Neural cell (in vitro differentiated cells): Measurements from ENCODE around the gene CD2AP. TPM values are rescaled to one million over a fixed set of nuclear protein-coding genes. Genes with fewer than 3 reads are reported as not detected.

ENCODE experiments used
- H2AFZ ChIP-seq: fragments of 200-600, 300-800 bp; sonication (generic), shearing (Covaris generic); 2 replicates; pipeline ENCODE4 v1.6.0; 2014; ENCODE audit warnings: low read depth, mild to moderate bottlenecking, antibody characterized with exemption, low read length, moderate library complexity
- H3F3A ChIP-seq: fragments of 200-600 bp; shearing (Covaris generic); 2 replicates; pipeline ENCODE4 v1.6.1; 2016; ENCODE audit warnings: mild to moderate bottlenecking, moderate library complexity, mixed read lengths, antibody characterized with exemption, low read length; ENCODE audit not compliant: insufficient read depth, poor library complexity, severe bottlenecking
- H3K27ac ChIP-seq: fragments of 200-600, 300-800 bp; sonication (generic), shearing (Covaris generic); 2 replicates; pipeline ENCODE4 v1.5.1; 2014; ENCODE audit warnings: mild to moderate bottlenecking, low read length, moderate library complexity
- H3K27me3 ChIP-seq: fragments of 300-800, 200-600 bp; sonication (generic), shearing (Covaris generic); 2 replicates; pipeline ENCODE4 v1.6.0; 2014; ENCODE audit warnings: mild to moderate bottlenecking, low read depth, low read length, moderate library complexity; ENCODE audit not compliant: insufficient read depth
- H3K36me3 ChIP-seq: fragments of 300-800, 200-600 bp; sonication (generic), shearing (Covaris generic); 2 replicates; pipeline ENCODE4 v1.5.1; 2014; ENCODE audit warnings: mild to moderate bottlenecking, antibody characterized with exemption, low read length, moderate library complexity; ENCODE audit not compliant: insufficient read depth
- H3K4me2 ChIP-seq: fragments of 300-800, 200-600 bp; sonication (generic), shearing (Covaris generic); 2 replicates; pipeline ENCODE4 v1.6.0; 2014; ENCODE audit warnings: mild to moderate bottlenecking, low read length
- H3K4me3 ChIP-seq: fragments of 300-800, 200-600 bp; sonication (generic), shearing (Covaris generic); 2 replicates; pipeline ENCODE4 v1.5.1; 2014; ENCODE audit warnings: mild to moderate bottlenecking, low read length, moderate library complexity
- H3K79me2 ChIP-seq: fragments of 200-600 bp; shearing (Covaris generic); replicated peaks from 2 replicates; pipeline ENCODE4 v1.6.0; 2014; ENCODE audit warnings: mild to moderate bottlenecking, low read length, moderate library complexity; ENCODE audit not compliant: insufficient read depth
- H3K9ac ChIP-seq: fragments of 300-800, 200-600 bp; sonication (generic), shearing (Covaris generic); 2 replicates; pipeline ENCODE4 v1.6.1; 2016; ENCODE audit warnings: mild to moderate bottlenecking, low read length, mixed read lengths
- H3K9me2 ChIP-seq: fragments of 200-600 bp; shearing (Covaris generic); 2 replicates; pipeline ENCODE4 v1.6.1; 2016; ENCODE audit warnings: mild to moderate bottlenecking, low read length, mixed read lengths; ENCODE audit not compliant: insufficient read depth
- H3K9me3 ChIP-seq: fragments of 200-600, 300-800 bp; sonication (generic), shearing (Covaris generic); 2 replicates; pipeline ENCODE4 v1.6.1; 2016; ENCODE audit warnings: mild to moderate bottlenecking, mixed run types, low read length, moderate library complexity, mixed read lengths
- H4K20me1 ChIP-seq: fragments of 200-600 bp; shearing (Covaris generic); 2 replicates; pipeline ENCODE4 v1.6.1; 2016; ENCODE audit warnings: mild to moderate bottlenecking, mixed run types; ENCODE audit not compliant: insufficient read depth
- CTCF ChIP-seq: fragments of 450-650 bp; IDR thresholded peaks from 2 replicates; pipeline ENCODE4 v1.5.1; 2014; ENCODE audit warnings: antibody characterized with exemption, mild to moderate bottlenecking, moderate library complexity; ENCODE audit not compliant: poor library complexity, severe bottlenecking
- EP300 ChIP-seq: fragments of 450-650 bp; conservative IDR thresholded peaks from 2 replicates; pipeline ENCODE4 v1.6.1; 2014; ENCODE audit warnings: antibody characterized with exemption, mild to moderate bottlenecking, moderate library complexity; ENCODE audit not compliant: poor library complexity, severe bottlenecking
- EZH2 ChIP-seq: fragments of 200-600, 300-800 bp; shearing (Covaris generic), sonication (generic); IDR thresholded peaks from 2 replicates; pipeline ENCODE4 v1.6.1; 2014; ENCODE audit warnings: antibody characterized with exemption, low read length, borderline replicate concordance, mild to moderate bottlenecking; ENCODE audit not compliant: insufficient read depth, poor library complexity, severe bottlenecking
- MXI1 ChIP-seq: fragments of 450-650 bp; conservative IDR thresholded peaks from 2 replicates; pipeline ENCODE4 v1.6.1; 2014; ENCODE audit warnings: antibody characterized with exemption, mild to moderate bottlenecking; ENCODE audit not compliant: poor library complexity, severe bottlenecking
- POLR2AphosphoS5 ChIP-seq: IDR thresholded peaks from 2 replicates; pipeline ENCODE4 v1.6.1; 2012
- RAD21 ChIP-seq: fragments of 450-650 bp; conservative IDR thresholded peaks from 2 replicates; pipeline ENCODE4 v1.6.1; 2014; ENCODE audit warnings: antibody characterized with exemption, mild to moderate bottlenecking, moderate library complexity
- REST ChIP-seq: IDR thresholded peaks from 2 replicates; pipeline ENCODE4 v1.6.1; 2012; ENCODE audit warnings: borderline replicate concordance
- SMC3 ChIP-seq: fragments of 450-650 bp; conservative IDR thresholded peaks from 2 replicates; pipeline ENCODE4 v1.6.1; 2014; ENCODE audit warnings: antibody characterized with exemption, mild to moderate bottlenecking, moderate library complexity; ENCODE audit not compliant: poor library complexity
- TAF1 ChIP-seq: IDR thresholded peaks from 2 replicates; pipeline ENCODE4 v1.6.1; 2012; ENCODE audit warnings: low read depth
- polyA plus RNA-seq: library from polyadenylated mRNA; depleted of rRNA; stranded (reverse); fragments of >200 nt; gene quantifications from 2 replicates; pipeline ENCODE4 v1.2.3, GENCODE V29; 2014

The CD2AP gene
- polyA plus RNA-seq, 1 donor from 2014 or later = 16.8 TPM

GRCh38 chr6:47650553-47651432 lies 173.2 kb downstream of the CD2AP start (continued):
- no peak for TF ChIP-seq RAD21
- no peak for TF ChIP-seq EZH2

- Histone ChIP-seq H3K9me3 (no peaks in the 10 kb centered on the region), H3K4me3 (no peak overlapping the region), H3K36me3 (no peaks in the 10 kb centered on the region), H4K20me1 (no peaks in the 10 kb centered on the region), H3K9me2 (no peaks in the 10 kb centered on the region), H3K79me2 (no peaks in the 10 kb centered on the region), H3K27me3 (no peaks in the 10 kb centered on the region), H3F3A (no peaks in the 10 kb centered on the region), H2AFZ (no peak overlapping the region), H3K4me2 (no peak overlapping the region), H3K27ac (no peak overlapping the region), H3K9ac (no peak overlapping the region)
- TF ChIP-seq POLR2AphosphoS5 (no peak), TAF1 (no peak), REST (no peak), SMC3 (no peak), RAD21 (no peak), EZH2 (no peak), EP300 (no peak), CTCF (no peak), MXI1 (no peak)
These were observed 173.9 kb downstream of the CD2AP start for GRCh38 chr6:47651505-47651944.

- H3K79me2 ChIP-seq = no peaks in the 10 kb centered on the region
- TF ChIP-seq SMC3 = no peak
- TF ChIP-seq EZH2 = no peak
- no peak for TF ChIP-seq RAD21
- TF ChIP-seq CTCF = no peak
- TF ChIP-seq EP300 = no peak
- TF ChIP-seq MXI1 = no peak
- TF ChIP-seq TAF1 = no peak
- no peak for TF ChIP-seq REST
- no peak for TF ChIP-seq POLR2AphosphoS5
- no peak overlapping the region for H3K4me2 ChIP-seq
- H2AFZ ChIP-seq = no peak overlapping the region
- H3K4me3 ChIP-seq = no peak overlapping the region
- H3F3A ChIP-seq = no peaks in the 10 kb centered on the region
- no peaks in the 10 kb centered on the region for H3K27me3 ChIP-seq
- H3K9me2 ChIP-seq = no peaks in the 10 kb centered on the region
- no peaks in the 10 kb centered on the region for H3K36me3 ChIP-seq
- no peaks in the 10 kb centered on the region for H3K9me3 ChIP-seq
- H3K9ac ChIP-seq = no peak overlapping the region
- H3K27ac ChIP-seq = no peak overlapping the region
- H4K20me1 ChIP-seq = no peaks in the 10 kb centered on the region
These were observed 176.1 kb downstream of the CD2AP start for GRCh38 chr6:47653706-47654105.
